ENCODE measurements around the gene PDCD2L. TPM values are rescaled to one million over a fixed set of nuclear protein-coding genes. Genes with fewer than 3 reads are reported as not detected.

Gene PDCD2L
- total and polyA plus RNA-seq, 10 of the 15 experiments (the other 5 are each of a cell fraction or from before 2014, with no cell fraction given): 7.2 to 41.3 (median 26.9) TPM

- ATAC-seq: no peak
- TF ChIP-seq MTA2 (IDR thresholded peaks at IDR 0.05; ENCODE audit: low read depth) (no peak), CUX1 (IDR thresholded peaks at IDR 0.05; ENCODE audit: insufficient replicate concordance, low read depth, low read length) (no peak), ZSCAN29 (IDR thresholded peaks at IDR 0.05) (no peak), MEF2B (IDR thresholded peaks at IDR 0.05; ENCODE audit: partially characterized antibody, poor library complexity, severe bottlenecking) (no peak), ZBED1 (IDR thresholded peaks at IDR 0.05; ENCODE audit: borderline replicate concordance) (no peak), NR2C2 (IDR thresholded peaks at IDR 0.05; ENCODE audit: borderline replicate concordance, control insufficient read depth, insufficient read length, low read depth) (no peak), NFXL1 (IDR thresholded peaks at IDR 0.05; ENCODE audit: borderline replicate concordance) (no peak), CHD4 (IDR thresholded peaks at IDR 0.05) (no peak), CTCF (IDR thresholded peaks at IDR 0.05 in 2 of 3, conservative IDR thresholded peaks at IDR 0.05 in 1 of 3; ENCODE audit: control insufficient read depth in 2 of 3, extremely low read depth in 1 of 3, insufficient read depth in 1 of 3, low read depth in 3 of 3, low read length in 3 of 3) (no peak), RELB (IDR thresholded peaks at IDR 0.05; ENCODE audit: low read depth) (no peak), RB1 (IDR thresholded peaks at IDR 0.05; ENCODE audit: borderline replicate concordance) (no peak), MAX (IDR thresholded peaks at IDR 0.05; ENCODE audit: low read depth, low read length) (no peak), NRF1 (conservative IDR thresholded peaks at IDR 0.05; ENCODE audit: low read depth, low read length) (no peak), FOXK2 (IDR thresholded peaks at IDR 0.05) (no peak), KLF5 (IDR thresholded peaks at IDR 0.05; ENCODE audit: partially characterized antibody) (no peak), BACH1 (IDR thresholded peaks at IDR 0.05; ENCODE audit: borderline replicate concordance) (no peak), YBX1 (IDR thresholded peaks at IDR 0.05) (no peak), RCOR1 (conservative IDR thresholded peaks at IDR 0.05; ENCODE audit: low read depth, low read length) (no peak)
Observed at GRCh38 chr19:34375598-34375997, 28.6 kb upstream of the PDCD2L start.

More at GRCh38 chr19:34375598-34375997, 28.6 kb upstream of the PDCD2L start:
- intact Hi-C loops (cut with micrococcal nuclease; ENCODE audit: unreplicated experiment): no loop called here
- Histone ChIP-seq H3K36me3 (ENCODE audit: control insufficient read depth in 2 of 2, insufficient read depth in 2 of 2, low read length in 1 of 2) (peaks cover 29 to 40% of the 10 kb centered on the region in 2 experiments), H4K20me1 (ENCODE audit: control insufficient read depth, insufficient read depth) (no peaks in the 10 kb centered on the region), H2AFZ (ENCODE audit: control insufficient read depth, low read depth, low read length) (no peak overlapping the region), H3K4me2 (ENCODE audit: control insufficient read depth, insufficient read depth) (no peak overlapping the region), H3K4me1 (ENCODE audit: control insufficient read depth, insufficient read depth, low read length) (no peaks in the 10 kb centered on the region), H3K27me3 (replicated peaks in 1 of 2; ENCODE audit: control insufficient read depth in 2 of 2, insufficient read depth in 2 of 2, low read length in 1 of 2) (no peaks in the 10 kb centered on the region), H3K4me3 (no peak overlapping the region), H3K9me3 (replicated peaks; ENCODE audit: control insufficient read depth, insufficient read depth, low read length) (no peaks in the 10 kb centered on the region), H3K79me2 (ENCODE audit: control insufficient read depth, insufficient read depth, low read length) (peaks cover 10% of the 10 kb centered on the region), H3K27ac (ENCODE audit: control insufficient read depth, insufficient read depth) (no peak overlapping the region), H3K9ac (ENCODE audit: control insufficient read depth, insufficient read depth, low read length) (no peak overlapping the region)
- ChIA-PET SMC1A (ENCODE audit: uncharacterized antibody, unreplicated experiment) (no interaction called here), RAD21 (ENCODE audit: unreplicated experiment) (no interaction called here), CTCF (no interaction called here), POLR2A (no interaction called here)
- DNase-seq (ENCODE audit: low read depth, low spot score) (no peak), FAIRE-seq (no peak)
- in situ Hi-C loops (cut with MboI): no loop called here
- WGBS (ENCODE audit: insufficient coverage, insufficient replicate concordance, low lambda C conversion rate, missing lambda C conversion rate): 87% methylated on average over 8 of the region's 8 CpGs
- no TSS peak for BruUV-seq (replicated peaks)
